CD14-positive monocyte (primary cell): ENCODE measurements around the gene MYO7B. TPM values are rescaled to one million over a fixed set of nuclear protein-coding genes. Genes with fewer than 3 reads are reported as not detected.

Source experiments
- DNase-seq, 3 donors: peaks; one replicate each; pipeline ENCODE4 v3.0.0-alpha.2; 2011 to 2022
- H2AFZ ChIP-seq: 2 replicates; pipeline ENCODE4 v1.6.0; 2012; ENCODE audit warnings: mild to moderate bottlenecking, low read depth, low read length, inconsistent platforms; ENCODE audit not compliant: insufficient read depth, poor library complexity, severe bottlenecking
- H3K27ac ChIP-seq, 2 donors: 1 replicate in 1 of 2; 2 replicates in 1 of 2; pipeline ENCODE4 v1.5.1; 2012 to 2013; ENCODE audit warnings: low read length in 2 of 2, control low read depth in 1 of 2, inconsistent platforms in 1 of 2, low read depth in 1 of 2, mild to moderate bottlenecking in 1 of 2
- H3K27me3 ChIP-seq, 2 donors: one replicate each; pipeline versions ENCODE4 v1.6.0 to v1.6.1; 2011 to 2013; ENCODE audit warnings: low read length in 2 of 2; ENCODE audit not compliant: control insufficient read depth in 2 of 2, insufficient read depth in 2 of 2
- H3K36me3 ChIP-seq, 2 donors: replicated peaks in 1 of 2; 1 replicate in 1 of 2; 2 replicates in 1 of 2; pipeline versions ENCODE4 v1.5.1 to v1.6.1; 2012 to 2013; ENCODE audit warnings: low read length in 2 of 2, control low read depth in 1 of 2, inconsistent platforms in 1 of 2, mild to moderate bottlenecking in 1 of 2; ENCODE audit not compliant: insufficient read depth in 2 of 2, control insufficient read depth in 1 of 2
- H3K4me1 ChIP-seq, 2 donors: 1 replicate in 1 of 2; 2 replicates in 1 of 2; pipeline versions ENCODE4 v1.5.1 to v1.6.1; 2012 to 2013; ENCODE audit warnings: low read length in 2 of 2, control low read depth in 1 of 2, inconsistent platforms in 1 of 2, mild to moderate bottlenecking in 1 of 2, moderate library complexity in 1 of 2; ENCODE audit not compliant: insufficient read depth in 2 of 2, control insufficient read depth in 1 of 2
- H3K4me2 ChIP-seq: replicated peaks from 2 replicates; pipeline ENCODE3; 2012; ENCODE audit warnings: low read length, moderate library complexity, mild to moderate bottlenecking; ENCODE audit not compliant: poor library complexity, severe bottlenecking; ENCODE audit errors: extremely low read depth
- H3K4me3 ChIP-seq, 3 experiments: fragments of 200-600 bp in 1 of 3; sonication (generic) in 1 of 3; replicated peaks in 1 of 3; 1 replicate in 2 of 3; 2 replicates in 1 of 3; pipeline ENCODE4 v1.5.1; 2011 to 2013; ENCODE audit warnings: low read length in 3 of 3, mild to moderate bottlenecking in 3 of 3, control low read depth in 2 of 3, low read depth in 2 of 3, inconsistent platforms in 1 of 3, moderate library complexity in 1 of 3
- H3K79me2 ChIP-seq: 2 replicates; pipeline ENCODE4 v1.6.0; 2012; ENCODE audit warnings: mild to moderate bottlenecking, control low read depth, inconsistent platforms, low read length, moderate library complexity; ENCODE audit not compliant: insufficient read depth
- H3K9ac ChIP-seq: 2 replicates; pipeline ENCODE4 v1.6.0; 2017; ENCODE audit warnings: low read length, mild to moderate bottlenecking; ENCODE audit not compliant: insufficient read depth, poor library complexity, severe bottlenecking
- H3K9me3 ChIP-seq, 2 donors: replicated peaks in 1 of 2; 1 replicate in 1 of 2; 2 replicates in 1 of 2; pipeline versions ENCODE4 v1.5.1 to v1.6.1; 2012 to 2013; ENCODE audit warnings: low read length in 2 of 2, control low read depth in 1 of 2; ENCODE audit not compliant: control insufficient read depth in 1 of 2, insufficient read depth in 1 of 2
- H4K20me1 ChIP-seq: 2 replicates; pipeline ENCODE4 v1.6.0; 2012; ENCODE audit warnings: mild to moderate bottlenecking, low read length, control low read depth, moderate library complexity; ENCODE audit not compliant: insufficient read depth
- H3K27ac Mint-ChIP-seq, 7 donors: one replicate each; pipeline ENCODE4 v1.8.0; 2020; ENCODE audit warnings: mild to moderate bottlenecking in 7 of 7, mixed read lengths in 7 of 7, moderate library complexity in 6 of 7, inconsistent platforms in 2 of 7
- H3K27me3 Mint-ChIP-seq, 3 donors: one replicate each; pipeline ENCODE4 v1.8.0; 2021 to 2022; ENCODE audit warnings: low read depth in 3 of 3, mild to moderate bottlenecking in 3 of 3, mixed read lengths in 3 of 3, moderate library complexity in 3 of 3, inconsistent platforms in 1 of 3
- H3K36me3 Mint-ChIP-seq, 2 donors: one replicate each; pipeline ENCODE4 v1.8.0; 2020; ENCODE audit warnings: mixed read lengths in 2 of 2, inconsistent platforms in 1 of 2, mild to moderate bottlenecking in 1 of 2
- H3K4me1 Mint-ChIP-seq: one replicate; pipeline ENCODE4 v1.8.0; 2020; ENCODE audit warnings: mild to moderate bottlenecking, mixed read lengths
- H3K4me3 Mint-ChIP-seq, 2 donors: one replicate each; pipeline ENCODE4 v1.8.0; 2020; ENCODE audit warnings: mild to moderate bottlenecking in 2 of 2, mixed read lengths in 2 of 2, moderate library complexity in 1 of 2
- H3K9me3 Mint-ChIP-seq, 7 donors: one replicate each; pipeline ENCODE4 v1.8.0; 2020 to 2022; ENCODE audit warnings: mixed read lengths in 7 of 7, mild to moderate bottlenecking in 6 of 7, moderate library complexity in 6 of 7, inconsistent platforms in 2 of 7
- WGBS: methylation state at CpG from one replicate; pipeline ENCODE4 v1.1.5; 2013; ENCODE audit warnings: missing lambda C conversion rate; ENCODE audit not compliant: insufficient coverage; 5-methylcytosine and 5-hydroxymethylcytosine counted together
- intact Hi-C, 2 donors: fragments of 100-400 bp; cut with micrococcal nuclease; formaldehyde crosslinking; loops; one replicate each; pipeline versions ENCODE4 v1.15.0 to v1.15.1; 2023
- polyA plus RNA-seq, 3 donors: library from polyadenylated mRNA; depleted of rRNA in 1 of 3; unstranded in 2 of 3; stranded (reverse) in 1 of 3; fragments of 300-500 nt in 2 of 3; fragments of >200 nt in 1 of 3; fragmentation: Illumina TruSeq in 2 of 3; gene quantifications; 1 replicate in 2 of 3; 2 replicates in 1 of 3; pipeline ENCODE4 v1.2.3, GENCODE V29; 2012 to 2021
- TF ChIP-seq, protein P1 (sequence below): fragments of 200-600 bp; IDR thresholded peaks from one replicate; pipeline ENCODE4 v1.8.0; 2022; ENCODE audit warnings: antibody characterized with exemption, mild to moderate bottlenecking

Gene MYO7B
- polyA plus RNA-seq, 3 donors: 7.3 to 9.8 (median 9.0) TPM

DNA sequence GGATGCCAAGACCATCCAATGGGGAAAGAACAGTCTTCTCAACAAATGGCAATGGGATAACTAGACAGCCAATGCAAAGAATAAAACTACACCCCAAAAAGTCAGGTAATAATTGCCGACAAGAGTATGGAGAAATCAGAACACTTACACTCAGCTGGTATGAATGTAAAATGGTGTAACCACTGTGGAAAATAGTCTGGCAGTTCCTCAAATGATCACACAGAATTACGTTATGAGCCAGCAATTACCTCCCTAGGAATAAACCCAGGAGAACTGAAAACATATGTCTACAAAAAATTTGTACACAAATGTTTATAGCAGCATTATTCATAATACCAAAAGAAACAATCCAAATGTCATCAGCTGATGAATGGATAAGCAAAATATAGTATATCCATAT lies 18.0 kb upstream of the MYO7B start:
- H3K36me3 Mint-ChIP-seq: peaks cover 67 to 80% of the 10 kb centered on the region in 2 donors
- peaks cover 85% of the 10 kb centered on the region for H4K20me1 ChIP-seq
- H3K9me3 ChIP-seq: peaks cover 6% of the 10 kb centered on the region in 2 donors
- no peak for DNase-seq
- no peak overlapping the region for H3K27ac ChIP-seq
- H3K4me1 ChIP-seq: no peaks in the 10 kb centered on the region
- H3K4me2 ChIP-seq: no peak overlapping the region
- no peak overlapping the region for H3K4me3 Mint-ChIP-seq
- TF ChIP-seq, protein P1, sequence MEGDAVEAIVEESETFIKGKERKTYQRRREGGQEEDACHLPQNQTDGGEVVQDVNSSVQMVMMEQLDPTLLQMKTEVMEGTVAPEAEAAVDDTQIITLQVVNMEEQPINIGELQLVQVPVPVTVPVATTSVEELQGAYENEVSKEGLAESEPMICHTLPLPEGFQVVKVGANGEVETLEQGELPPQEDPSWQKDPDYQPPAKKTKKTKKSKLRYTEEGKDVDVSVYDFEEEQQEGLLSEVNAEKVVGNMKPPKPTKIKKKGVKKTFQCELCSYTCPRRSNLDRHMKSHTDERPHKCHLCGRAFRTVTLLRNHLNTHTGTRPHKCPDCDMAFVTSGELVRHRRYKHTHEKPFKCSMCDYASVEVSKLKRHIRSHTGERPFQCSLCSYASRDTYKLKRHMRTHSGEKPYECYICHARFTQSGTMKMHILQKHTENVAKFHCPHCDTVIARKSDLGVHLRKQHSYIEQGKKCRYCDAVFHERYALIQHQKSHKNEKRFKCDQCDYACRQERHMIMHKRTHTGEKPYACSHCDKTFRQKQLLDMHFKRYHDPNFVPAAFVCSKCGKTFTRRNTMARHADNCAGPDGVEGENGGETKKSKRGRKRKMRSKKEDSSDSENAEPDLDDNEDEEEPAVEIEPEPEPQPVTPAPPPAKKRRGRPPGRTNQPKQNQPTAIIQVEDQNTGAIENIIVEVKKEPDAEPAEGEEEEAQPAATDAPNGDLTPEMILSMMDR: no peak
- intact Hi-C loops: no loop called here
- peaks cover 74 to 100% of the 10 kb centered on the region in 2 donors for H3K36me3 ChIP-seq
- WGBS: no CpG with 5 or more reads among the region's 2 CpGs
- peaks cover 5% of the 10 kb centered on the region for H3K4me1 Mint-ChIP-seq
- no peak overlapping the region for H3K9ac ChIP-seq
- H3K79me2 ChIP-seq: peaks cover 100% of the 10 kb centered on the region
- H3K4me3 ChIP-seq: no peak overlapping the region
- H2AFZ ChIP-seq: no peak overlapping the region
- peaks cover 0 to 3% (median 1%) of the 10 kb centered on the region in 3 donors for H3K27me3 Mint-ChIP-seq
- no peaks in the 10 kb centered on the region for H3K27me3 ChIP-seq
- H3K27ac Mint-ChIP-seq: no peak overlapping the region
- peaks cover 0 to 6% (median 0%) of the 10 kb centered on the region in 7 donors for H3K9me3 Mint-ChIP-seq

DNA sequence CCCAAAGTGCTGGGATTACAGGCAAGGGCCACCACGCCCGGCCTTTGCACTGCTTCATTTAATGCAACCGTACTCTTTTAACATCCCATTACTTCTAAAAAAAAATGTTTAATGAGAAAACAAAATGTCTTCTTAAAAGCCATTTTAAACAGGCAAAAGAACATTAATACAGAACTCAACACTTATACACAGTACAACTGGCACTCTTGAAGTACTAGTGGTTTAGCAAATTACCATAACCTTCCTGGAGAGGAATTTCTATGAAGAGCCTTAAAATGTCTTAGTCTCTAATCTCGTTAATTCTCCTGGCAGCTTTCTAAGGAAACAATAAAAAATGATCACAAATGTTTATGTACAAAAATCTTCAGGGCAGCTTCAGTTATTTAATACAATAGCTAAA lies 15.1 kb upstream of the MYO7B start:
- Mint-ChIP-seq H3K27me3 (peaks cover 0 to 1% (median 0%) of the 10 kb centered on the region in 3 donors), H3K4me3 (no peak overlapping the region), H3K9me3 (peaks cover 0 to 6% (median 0%) of the 10 kb centered on the region in 7 donors), H3K36me3 (peaks cover 59 to 68% of the 10 kb centered on the region in 2 donors), H3K4me1 (peaks cover 14% of the 10 kb centered on the region), H3K27ac (no peak overlapping the region)
- H3K79me2 ChIP-seq: peaks cover 100% of the 10 kb centered on the region
- peaks cover 9 to 11% of the 10 kb centered on the region in 2 donors for H3K4me1 ChIP-seq
- intact Hi-C loops: loop anchor here (5.0 to 10.0 kb wide), 3 partner anchors 96 to 507 kb away; partner anchors contain the start of genes SFT2D3 (in 2 of the 2) and SAP130 (in 1 of the 2)
- peaks cover 6% of the 10 kb centered on the region in 2 donors for H3K9me3 ChIP-seq
- no CpG with 5 or more reads among the region's 4 CpGs for WGBS
- H3K27me3 ChIP-seq: no peaks in the 10 kb centered on the region
- no peak overlapping the region for H3K27ac ChIP-seq
- DNase-seq: no peak
- peaks cover 65 to 84% of the 10 kb centered on the region in 2 donors for H3K36me3 ChIP-seq
- no peak overlapping the region for H2AFZ ChIP-seq
- H3K4me2 ChIP-seq: no peak overlapping the region
- TF ChIP-seq, protein P1: no peak
- H3K4me3 ChIP-seq: no peak overlapping the region
- no peak overlapping the region for H3K9ac ChIP-seq
- H4K20me1 ChIP-seq: peaks cover 56% of the 10 kb centered on the region
